H9 (cell line): ENCODE data around the gene SCNN1B. TPM values are rescaled to one million over a fixed set of nuclear protein-coding genes. Genes with fewer than 3 reads are reported as not detected.

ENCODE experiments used
- DNase-seq: peaks from one replicate; pipeline ENCODE4 v3.0.0-alpha.2; 2017
- H2AFZ ChIP-seq: one replicate; pipeline ENCODE4 v1.6.1; 2013; ENCODE audit warnings: mild to moderate bottlenecking, low read length, control low read depth, moderate library complexity
- H2AK5ac ChIP-seq: 2 replicates; pipeline ENCODE4 v1.6.1; 2013; ENCODE audit warnings: low read length, control low read depth, mixed read lengths; ENCODE audit not compliant: insufficient read length
- H2BK120ac ChIP-seq: one replicate; pipeline ENCODE4 v1.6.1; 2013; ENCODE audit warnings: low read depth, mild to moderate bottlenecking, low read length, control low read depth, inconsistent platforms; ENCODE audit not compliant: poor library complexity, severe bottlenecking
- H2BK12ac ChIP-seq: 2 replicates; pipeline ENCODE4 v1.6.1; 2013; ENCODE audit warnings: low read length, control low read depth, mixed read lengths, low read depth; ENCODE audit not compliant: insufficient read length
- H2BK15ac ChIP-seq: 2 replicates; pipeline ENCODE4 v1.6.1; 2013; ENCODE audit warnings: low read depth, low read length, control low read depth
- H2BK20ac ChIP-seq: one replicate; pipeline ENCODE4 v1.6.1; 2013; ENCODE audit warnings: low read depth, mild to moderate bottlenecking, low read length, control low read depth, inconsistent platforms; ENCODE audit not compliant: poor library complexity, severe bottlenecking
- H2BK5ac ChIP-seq: 2 replicates; pipeline ENCODE4 v1.6.1; 2013; ENCODE audit warnings: low read length, control low read depth, mixed read lengths; ENCODE audit not compliant: insufficient read length
- H3K14ac ChIP-seq: 2 replicates; pipeline ENCODE4 v1.6.1; 2013; ENCODE audit warnings: low read length, control low read depth; ENCODE audit not compliant: insufficient read depth
- H3K18ac ChIP-seq: 2 replicates; pipeline ENCODE4 v1.6.1; 2013; ENCODE audit warnings: low read depth, mild to moderate bottlenecking, mixed read lengths, low read length, control low read depth; ENCODE audit not compliant: insufficient read length
- H3K23ac ChIP-seq: 2 replicates; pipeline ENCODE4 v1.6.1; 2013; ENCODE audit warnings: low read length, control low read depth, mixed read lengths, low read depth; ENCODE audit not compliant: insufficient read length
- H3K23me2 ChIP-seq: 2 replicates; pipeline ENCODE4 v1.6.1; 2013; ENCODE audit warnings: low read depth, mild to moderate bottlenecking, mixed read lengths, low read length, control low read depth; ENCODE audit not compliant: insufficient read length, poor library complexity, severe bottlenecking
- H3K27ac ChIP-seq: 2 replicates; pipeline ENCODE4 v1.5.1; 2013; ENCODE audit warnings: low read length, control low read depth, mixed read lengths, low read depth; ENCODE audit not compliant: insufficient read length
- H3K27me3 ChIP-seq: 2 replicates; pipeline ENCODE4 v1.6.1; 2013; ENCODE audit warnings: low read length, control low read depth, inconsistent platforms; ENCODE audit not compliant: insufficient read depth
- H3K4ac ChIP-seq: 2 replicates; pipeline ENCODE4 v1.6.1; 2013; ENCODE audit warnings: low read depth, mild to moderate bottlenecking, control low read depth, inconsistent platforms, low read length, moderate library complexity
- H3K4me1 ChIP-seq: 2 replicates; pipeline ENCODE4 v1.6.1; 2013; ENCODE audit warnings: low read length, control low read depth, inconsistent platforms; ENCODE audit not compliant: insufficient read depth
- H3K4me2 ChIP-seq: 2 replicates; pipeline ENCODE4 v1.6.1; 2013; ENCODE audit warnings: low read length, control low read depth, mixed read lengths; ENCODE audit not compliant: insufficient read length, insufficient read depth
- H3K56ac ChIP-seq: 2 replicates; pipeline ENCODE4 v1.6.1; 2013; ENCODE audit warnings: low read depth, mild to moderate bottlenecking, mixed read lengths, low read length, control low read depth; ENCODE audit not compliant: insufficient read length
- H3K79me1 ChIP-seq: 2 replicates; pipeline ENCODE4 v1.6.1; 2013; ENCODE audit warnings: low read depth, mild to moderate bottlenecking, moderate library complexity, low read length, control low read depth, inconsistent platforms; ENCODE audit not compliant: insufficient read depth, poor library complexity, severe bottlenecking
- H3K79me2 ChIP-seq: 2 replicates; pipeline ENCODE4 v1.6.1; 2013; ENCODE audit warnings: low read length, control low read depth, inconsistent platforms; ENCODE audit not compliant: insufficient read depth
- H3K9ac ChIP-seq: 2 replicates; pipeline ENCODE4 v1.6.1; 2013; ENCODE audit warnings: low read length, control low read depth, mixed read lengths; ENCODE audit not compliant: insufficient read length; ENCODE audit errors: extremely low read depth
- H3K9me3 ChIP-seq: one replicate; pipeline ENCODE4 v1.6.1; 2013; ENCODE audit warnings: low read depth, low read length, inconsistent platforms; ENCODE audit not compliant: control insufficient read depth
- H3T11ph ChIP-seq: one replicate; pipeline ENCODE4 v1.6.1; 2013; ENCODE audit warnings: mild to moderate bottlenecking, low read length, control low read depth, inconsistent platforms
- H4K20me1 ChIP-seq: one replicate; pipeline ENCODE4 v1.6.1; 2013; ENCODE audit not compliant: control insufficient read depth, insufficient read length, insufficient read depth
- H4K5ac ChIP-seq: 2 replicates; pipeline ENCODE4 v1.6.1; 2013; ENCODE audit warnings: low read depth, mild to moderate bottlenecking, mixed read lengths, low read length, control low read depth; ENCODE audit not compliant: insufficient read length
- H4K8ac ChIP-seq: replicated peaks from 2 replicates; pipeline ENCODE4 v1.6.1; 2013; ENCODE audit warnings: low read length, control low read depth, mixed read lengths, low read depth; ENCODE audit not compliant: insufficient read length
- H4K91ac ChIP-seq: 2 replicates; pipeline ENCODE4 v1.6.1; 2013; ENCODE audit warnings: low read depth, mild to moderate bottlenecking, moderate library complexity, mixed read lengths, low read length, control low read depth; ENCODE audit not compliant: insufficient read length
- H3K27ac Mint-ChIP-seq, 3 experiments: 2 replicates in 2 of 3; 3 replicates in 1 of 3; pipeline ENCODE4 v1.8.0; 2020 to 2021; ENCODE audit warnings: mixed read lengths in 3 of 3, mild to moderate bottlenecking in 1 of 3, moderate library complexity in 1 of 3
- H3K27me3 Mint-ChIP-seq: 2 replicates; pipeline ENCODE4 v1.8.0; 2021; ENCODE audit warnings: low read depth, mild to moderate bottlenecking, moderate library complexity, mixed read lengths
- H3K36me3 Mint-ChIP-seq, 3 experiments: 2 replicates in 2 of 3; 3 replicates in 1 of 3; pipeline ENCODE4 v1.8.0; 2020 to 2021; ENCODE audit warnings: low read depth in 3 of 3, mixed read lengths in 3 of 3; ENCODE audit not compliant: insufficient read depth in 1 of 3
- H3K4me1 Mint-ChIP-seq, 2 experiments: 2 replicates each; pipeline ENCODE4 v1.8.0; 2020; ENCODE audit warnings: mixed read lengths in 2 of 2
- H3K4me3 Mint-ChIP-seq, 2 experiments: 2 replicates in 1 of 2; 3 replicates in 1 of 2; pipeline ENCODE4 v1.8.0; 2020 to 2021; ENCODE audit warnings: mild to moderate bottlenecking in 2 of 2, mixed read lengths in 2 of 2, moderate library complexity in 1 of 2
- H3K9me3 Mint-ChIP-seq, 2 experiments: 2 replicates in 1 of 2; 3 replicates in 1 of 2; pipeline ENCODE4 v1.8.0; 2020; ENCODE audit warnings: mild to moderate bottlenecking in 2 of 2, mixed read lengths in 2 of 2, moderate library complexity in 1 of 2
- WGBS: extraction: QIAGEN DNeasy Blood & Tissue Kit; methylation state at CpG from one replicate; pipeline ENCODE4 v1.1.7; 2013; ENCODE audit warnings: missing lambda C conversion rate, low lambda C conversion rate, mixed read lengths; ENCODE audit not compliant: insufficient read length; ENCODE audit errors: extremely low coverage; 5-methylcytosine and 5-hydroxymethylcytosine counted together
- total RNA-seq: library from RNA; stranded (reverse); gene quantifications from 2 replicates; pipeline ENCODE4 v1.2.1, GENCODE V29; 2021
- TF ChIP-seq, protein P1 (sequence below): fragments of 200-600 bp; sonication (generic); conservative IDR thresholded peaks from 3 replicates; pipeline ENCODE4 v1.8.0; 2021; ENCODE audit warnings: antibody characterized with exemption, mild to moderate bottlenecking

The SCNN1B gene
- total RNA-seq, 1 experiment from 2014 or later, result 0.11 TPM

DNA sequence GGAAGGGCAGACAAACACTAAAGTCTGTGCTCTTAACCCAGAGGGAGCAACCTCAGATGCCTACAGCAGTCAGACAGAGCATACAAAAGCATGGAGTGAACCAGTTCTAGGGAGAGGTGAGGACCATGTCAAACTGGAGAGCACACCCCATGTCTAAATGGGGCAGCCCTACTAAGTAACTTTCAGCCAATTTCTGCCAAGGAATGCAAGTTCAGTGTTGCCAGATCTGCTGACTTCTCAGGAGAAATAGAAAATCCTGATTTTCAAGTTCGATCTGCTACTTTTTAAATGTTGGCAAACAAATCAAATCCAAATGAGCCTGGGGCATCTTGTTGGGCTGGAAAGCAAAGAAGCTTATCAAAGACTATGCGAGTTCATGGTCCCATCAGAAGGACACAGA, 17.5 kb upstream of the SCNN1B start:
- H2BK120ac ChIP-seq, result no peak overlapping the region
- H3K23me2 ChIP-seq, result no peaks in the 10 kb centered on the region
- TF ChIP-seq, protein P1, sequence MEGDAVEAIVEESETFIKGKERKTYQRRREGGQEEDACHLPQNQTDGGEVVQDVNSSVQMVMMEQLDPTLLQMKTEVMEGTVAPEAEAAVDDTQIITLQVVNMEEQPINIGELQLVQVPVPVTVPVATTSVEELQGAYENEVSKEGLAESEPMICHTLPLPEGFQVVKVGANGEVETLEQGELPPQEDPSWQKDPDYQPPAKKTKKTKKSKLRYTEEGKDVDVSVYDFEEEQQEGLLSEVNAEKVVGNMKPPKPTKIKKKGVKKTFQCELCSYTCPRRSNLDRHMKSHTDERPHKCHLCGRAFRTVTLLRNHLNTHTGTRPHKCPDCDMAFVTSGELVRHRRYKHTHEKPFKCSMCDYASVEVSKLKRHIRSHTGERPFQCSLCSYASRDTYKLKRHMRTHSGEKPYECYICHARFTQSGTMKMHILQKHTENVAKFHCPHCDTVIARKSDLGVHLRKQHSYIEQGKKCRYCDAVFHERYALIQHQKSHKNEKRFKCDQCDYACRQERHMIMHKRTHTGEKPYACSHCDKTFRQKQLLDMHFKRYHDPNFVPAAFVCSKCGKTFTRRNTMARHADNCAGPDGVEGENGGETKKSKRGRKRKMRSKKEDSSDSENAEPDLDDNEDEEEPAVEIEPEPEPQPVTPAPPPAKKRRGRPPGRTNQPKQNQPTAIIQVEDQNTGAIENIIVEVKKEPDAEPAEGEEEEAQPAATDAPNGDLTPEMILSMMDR, result no peak
- no peak overlapping the region for H3K27ac ChIP-seq
- Mint-ChIP-seq H3K4me1 (peaks cover 13 to 16% of the 10 kb centered on the region in 2 experiments), H3K27ac (no peak overlapping the region), H3K9me3 (no peaks in the 10 kb centered on the region; a peak in 1 of 5 replicates), H3K4me3 (no peak overlapping the region), H3K36me3 (no peaks in the 10 kb centered on the region), H3K27me3 (peaks cover 2% of the 10 kb centered on the region; the same call in 1 of the 2 replicates)
- H2AK5ac ChIP-seq, result no peak overlapping the region
- H3K56ac ChIP-seq, result no peak overlapping the region
- no peak overlapping the region for H3K4me2 ChIP-seq
- H2BK20ac ChIP-seq, result no peak overlapping the region
- H3K18ac ChIP-seq, result no peak overlapping the region
- no peak overlapping the region for H4K8ac ChIP-seq
- no peaks in the 10 kb centered on the region for H3K4me1 ChIP-seq
- H3K14ac ChIP-seq, result no peak overlapping the region
- H2BK5ac ChIP-seq, result no peak overlapping the region
- no peak overlapping the region for H2BK15ac ChIP-seq
- no peaks in the 10 kb centered on the region for H4K20me1 ChIP-seq
- DNase-seq, result no peak
- no peak overlapping the region for H2BK12ac ChIP-seq
- no peak overlapping the region for H3T11ph ChIP-seq
- H3K27me3 ChIP-seq, result no peaks in the 10 kb centered on the region
- H3K9me3 ChIP-seq, result no peaks in the 10 kb centered on the region
- H3K4ac ChIP-seq, result no peak overlapping the region
- no CpG with 5 or more reads among the region's 2 CpGs for WGBS
- H3K79me1 ChIP-seq, result no peaks in the 10 kb centered on the region
- H3K9ac ChIP-seq, result no peak overlapping the region
- H4K91ac ChIP-seq, result no peak overlapping the region
- H2AFZ ChIP-seq, result no peak overlapping the region
- no peaks in the 10 kb centered on the region for H3K79me2 ChIP-seq
- no peak overlapping the region for H3K23ac ChIP-seq
- H4K5ac ChIP-seq, result no peak overlapping the region
